ENCODE results near the gene RAG1.
"Not testable (repeated sequence)": the region's sequence is repeated elsewhere in the genome, so short reads cannot be mapped to it uniquely, and the experiment has no call there.

Gene RAG1

DNA sequence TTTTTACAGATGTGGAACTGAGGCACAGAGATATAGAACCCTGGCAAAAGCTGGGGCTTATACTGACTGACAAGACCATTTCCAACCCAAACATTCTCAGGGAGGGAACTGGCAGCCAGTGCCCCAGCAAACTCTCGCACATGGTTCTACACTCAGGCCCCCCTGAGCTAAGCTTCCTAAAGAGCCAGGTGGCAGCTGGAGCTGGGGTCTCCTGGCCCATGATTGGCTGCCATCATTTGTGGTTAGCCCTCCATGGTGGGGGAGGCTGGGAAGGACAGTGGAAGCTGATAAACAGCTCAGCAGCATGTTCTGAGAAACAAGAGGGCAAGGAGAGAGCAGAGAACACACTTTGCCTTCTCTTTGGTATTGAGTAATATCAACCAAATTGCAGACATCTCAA, at the start of gene RAG1:
TSS of gene RAG1 (plus strand) at position 314 of the 400 bp plus-strand sequence. CDS start 5,298 bp downstream, outside the sequence.
- DNase-seq, result no peak

DNA sequence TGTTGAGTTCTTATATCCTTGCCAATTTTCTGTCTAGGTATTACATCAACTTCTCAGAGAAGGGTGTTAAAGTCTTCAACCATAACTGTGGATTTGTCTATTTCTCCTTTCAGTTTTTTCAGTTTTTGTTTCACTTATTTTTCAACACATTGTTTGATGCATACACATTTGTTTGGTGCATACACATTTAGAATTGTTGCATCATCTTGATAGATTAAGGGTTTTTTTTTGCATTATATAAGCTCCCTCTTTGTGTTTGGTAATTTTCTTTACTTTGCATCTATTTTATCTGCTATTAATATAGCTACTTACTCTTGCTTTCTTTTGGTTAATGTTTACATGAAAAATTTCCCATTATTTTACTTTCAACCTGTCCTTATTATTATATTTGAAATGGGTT, 37.0 kb upstream of the RAG1 start:
- no peak for DNase-seq

DNA sequence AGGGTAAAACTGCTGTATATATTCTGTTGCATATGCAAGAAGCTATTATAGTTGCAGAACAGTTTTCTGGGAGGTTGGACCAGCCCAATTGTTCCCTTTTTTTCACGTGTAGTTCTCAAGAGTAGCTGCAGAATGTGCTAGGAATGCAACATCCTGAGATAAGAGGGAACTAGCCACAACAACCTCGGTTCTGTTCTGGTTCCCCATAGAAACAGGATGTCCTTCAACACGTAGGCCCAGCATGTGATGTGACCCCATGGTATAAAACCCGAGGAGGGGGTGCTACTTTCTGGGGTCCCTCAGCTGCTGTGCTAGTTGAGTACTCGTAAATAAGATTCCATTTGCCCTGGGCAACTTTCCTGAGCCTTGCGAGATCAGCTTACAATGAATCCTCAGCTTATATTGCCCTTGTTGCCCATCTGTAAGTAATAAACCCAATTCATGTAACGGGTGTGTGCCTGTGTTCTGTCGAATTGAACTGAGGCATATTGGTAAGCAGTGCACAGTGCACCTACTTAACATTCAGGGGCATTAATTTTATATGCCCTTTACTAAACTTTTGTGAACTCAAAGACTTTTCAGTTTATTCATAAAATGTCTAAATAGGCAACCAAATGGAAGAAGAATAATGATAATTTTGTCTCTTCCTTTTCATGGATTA, 34.7 kb upstream of the RAG1 start:
- DNase-seq, result no peak

DNA sequence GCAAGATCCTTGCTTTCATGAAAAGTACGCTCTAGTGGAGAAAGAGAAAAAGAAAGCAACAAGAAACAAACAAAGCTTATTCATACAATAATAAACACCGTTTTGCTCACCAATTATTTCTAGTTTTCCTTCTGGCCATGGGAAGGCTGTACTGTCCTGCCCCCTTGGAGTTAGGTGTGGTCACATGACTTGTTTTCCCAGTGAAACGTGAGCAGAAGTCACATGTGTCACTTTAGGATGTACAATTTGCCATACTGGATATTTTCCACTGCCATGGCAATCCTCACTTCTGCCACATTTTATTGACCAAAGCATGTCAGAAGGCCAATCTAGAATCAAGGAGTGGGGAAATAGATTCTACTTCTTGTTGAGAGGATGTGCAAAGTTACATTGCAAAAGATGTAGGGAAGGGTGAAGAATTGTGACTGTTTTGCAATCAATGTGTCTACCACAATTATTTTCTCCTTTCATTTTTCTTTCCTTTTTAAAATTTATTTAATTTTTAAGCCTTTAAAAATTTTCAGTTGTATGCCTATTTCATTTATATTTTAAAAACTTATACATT, 33.4 kb upstream of the RAG1 start:
- no peak for DNase-seq

DNA sequence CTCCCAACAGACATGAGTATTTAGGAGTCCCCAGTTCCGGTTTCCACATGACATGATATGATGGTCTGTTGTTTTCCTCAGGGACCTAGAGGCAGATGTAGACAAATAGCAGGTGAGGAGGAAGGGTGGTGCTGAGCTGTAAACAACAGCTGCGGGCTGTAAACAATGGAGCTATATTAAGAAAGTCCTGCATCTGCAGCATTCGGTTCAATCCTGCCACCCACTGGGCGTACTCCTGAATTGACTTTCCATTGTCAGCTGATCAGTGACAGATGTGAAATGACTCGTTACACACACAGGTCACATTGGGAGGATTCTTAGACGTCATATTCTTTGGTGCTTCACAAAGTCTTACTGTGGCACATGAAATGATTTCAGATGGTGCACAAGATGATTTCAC, 26.8 kb upstream of the RAG1 start:
- DNase-seq, result no peak

DNA sequence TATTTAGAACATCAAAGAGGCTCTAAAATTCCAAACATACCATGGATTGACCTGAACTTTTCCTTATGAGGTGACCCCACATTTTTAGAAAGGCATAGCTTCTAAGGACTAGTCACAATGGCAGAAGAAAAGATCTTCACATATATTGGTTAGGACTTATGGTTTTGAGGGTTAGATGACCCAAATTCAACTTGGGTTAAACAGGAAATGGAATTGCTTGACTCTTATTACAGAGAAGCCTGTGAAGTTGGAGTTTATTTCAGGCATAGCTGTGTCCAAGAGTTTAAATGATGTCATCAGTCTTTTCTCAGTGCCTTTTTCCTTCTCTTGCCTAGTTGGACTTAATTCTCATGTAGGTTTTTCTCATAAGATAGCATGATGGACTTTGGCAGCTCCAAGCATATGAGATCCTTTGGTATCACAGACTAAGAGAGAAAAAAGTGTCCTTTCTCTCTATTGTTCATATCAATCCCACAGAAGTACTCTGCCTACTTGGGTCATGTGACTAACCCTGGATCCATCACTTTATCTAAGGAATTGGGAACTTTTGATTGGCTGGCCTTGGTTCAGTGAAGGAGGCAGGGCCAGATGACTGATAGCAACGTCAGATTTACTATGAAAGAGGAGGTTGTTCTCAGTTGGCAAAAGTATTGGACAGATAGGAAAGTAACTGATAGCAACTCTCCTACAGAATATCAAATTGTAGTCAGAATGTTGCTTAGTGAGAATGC, 17.3 kb upstream of the RAG1 start:
- no peak for DNase-seq

DNA sequence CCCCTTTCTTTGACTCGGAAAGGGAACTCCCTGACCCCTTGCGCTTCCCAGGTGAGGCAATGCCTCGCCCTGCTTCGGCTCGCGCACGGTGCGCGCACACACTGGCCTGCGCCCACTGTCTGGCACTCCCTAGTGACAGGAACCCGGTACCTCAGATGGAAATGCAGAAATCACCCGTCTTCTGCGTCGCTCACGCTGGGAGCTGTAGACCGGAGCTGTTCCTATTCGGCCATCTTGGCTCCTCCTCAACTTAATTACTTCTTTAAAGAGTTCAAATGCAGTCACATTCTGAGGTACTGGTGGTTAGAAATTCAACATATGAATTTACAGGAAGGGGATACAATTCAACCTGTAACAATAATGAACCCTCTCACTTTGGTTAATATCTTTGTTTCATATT, 10.4 kb upstream of the RAG1 start:
- DNase-seq, result not testable (repeated sequence)

DNA sequence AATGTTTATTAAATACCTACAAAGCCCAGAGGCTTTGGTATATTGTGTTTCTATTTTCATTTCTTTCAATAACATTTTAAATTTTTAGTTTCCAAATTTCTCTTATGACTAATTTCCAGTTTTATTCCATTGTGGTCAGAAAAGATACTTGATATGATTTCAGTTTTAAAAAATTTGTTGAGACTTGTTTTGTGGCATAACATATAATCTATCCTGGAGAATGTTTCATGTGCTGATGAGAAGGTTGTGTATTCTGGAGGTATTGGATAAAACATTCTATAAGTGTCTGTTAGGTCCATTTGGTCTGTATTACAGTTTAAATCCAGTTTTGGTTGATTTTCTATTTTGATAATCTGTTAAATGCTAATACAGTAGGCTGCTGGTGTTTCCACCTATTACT, 9.8 kb upstream of the RAG1 start:
- no peak for DNase-seq

DNA sequence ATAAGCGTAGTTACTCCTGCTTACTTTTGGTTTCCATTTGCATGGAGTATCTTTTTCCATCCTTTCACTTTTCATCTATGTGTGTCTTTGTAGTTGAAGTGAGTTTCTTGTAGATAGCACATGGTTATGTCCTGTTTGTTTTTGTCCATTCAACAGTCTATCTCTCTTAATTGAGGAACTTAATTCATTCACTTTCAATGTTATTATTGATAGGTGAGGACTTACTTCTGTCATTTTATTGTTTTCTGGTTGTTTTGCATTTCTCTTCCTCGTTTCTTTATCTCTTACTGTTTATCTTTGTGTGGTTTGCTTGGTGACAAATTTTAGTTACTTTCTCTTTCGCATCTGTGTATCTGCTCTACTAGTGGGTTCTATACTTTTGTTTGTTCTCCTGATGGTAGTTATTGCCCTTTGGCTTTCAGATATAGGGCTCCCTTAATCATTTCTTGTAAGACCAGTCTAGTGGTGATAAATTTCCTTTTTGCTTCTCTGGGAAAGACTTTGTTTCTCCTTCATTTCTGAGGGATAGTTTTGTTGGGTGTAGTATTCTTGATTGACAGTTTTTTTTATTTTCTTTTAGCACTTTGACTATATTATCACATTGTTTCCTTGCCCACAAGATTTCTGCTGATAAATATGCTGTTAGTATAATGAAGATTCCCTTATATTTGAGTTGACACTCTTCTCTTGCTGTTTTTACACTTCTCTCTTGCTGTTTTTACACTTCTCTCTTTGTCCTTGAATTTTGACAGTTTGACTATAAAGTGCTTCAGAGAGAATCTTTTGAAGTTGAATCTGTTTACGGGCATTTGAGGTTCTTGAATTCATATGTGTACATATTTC, 9.0 kb upstream of the RAG1 start:
- no peak for DNase-seq

DNA sequence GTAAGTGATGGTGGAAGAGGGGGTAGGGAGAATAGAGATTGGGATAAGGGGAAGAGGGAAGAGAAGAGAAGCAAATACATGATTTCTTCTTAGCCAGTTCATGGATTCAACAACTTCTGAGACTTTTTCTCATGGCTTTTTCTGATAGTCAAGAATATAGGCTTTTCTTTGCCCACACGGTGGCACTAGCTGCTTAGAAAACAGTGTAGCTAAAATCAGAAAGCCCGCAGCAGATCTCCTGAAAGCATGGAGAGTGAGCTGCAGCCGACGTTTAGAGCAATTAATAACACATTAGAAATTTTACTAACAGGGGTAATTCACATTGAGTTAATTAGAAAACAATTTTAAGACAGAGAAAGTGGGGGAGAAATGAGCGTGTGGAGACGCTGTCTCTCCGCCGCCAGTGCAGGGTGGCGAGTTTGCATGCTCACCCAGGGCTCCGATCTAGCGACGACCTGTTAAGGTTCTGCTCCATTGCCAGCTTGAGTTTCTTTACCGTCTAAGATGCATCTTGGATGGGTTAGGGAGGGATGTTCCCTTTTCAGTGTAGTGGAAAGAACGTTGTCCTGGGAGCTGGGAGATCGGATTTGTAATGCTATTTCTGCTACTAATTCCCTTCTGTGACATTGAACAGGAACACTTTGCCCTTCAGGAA, 3.3 kb upstream of the RAG1 start:
- no peak for DNase-seq

DNA sequence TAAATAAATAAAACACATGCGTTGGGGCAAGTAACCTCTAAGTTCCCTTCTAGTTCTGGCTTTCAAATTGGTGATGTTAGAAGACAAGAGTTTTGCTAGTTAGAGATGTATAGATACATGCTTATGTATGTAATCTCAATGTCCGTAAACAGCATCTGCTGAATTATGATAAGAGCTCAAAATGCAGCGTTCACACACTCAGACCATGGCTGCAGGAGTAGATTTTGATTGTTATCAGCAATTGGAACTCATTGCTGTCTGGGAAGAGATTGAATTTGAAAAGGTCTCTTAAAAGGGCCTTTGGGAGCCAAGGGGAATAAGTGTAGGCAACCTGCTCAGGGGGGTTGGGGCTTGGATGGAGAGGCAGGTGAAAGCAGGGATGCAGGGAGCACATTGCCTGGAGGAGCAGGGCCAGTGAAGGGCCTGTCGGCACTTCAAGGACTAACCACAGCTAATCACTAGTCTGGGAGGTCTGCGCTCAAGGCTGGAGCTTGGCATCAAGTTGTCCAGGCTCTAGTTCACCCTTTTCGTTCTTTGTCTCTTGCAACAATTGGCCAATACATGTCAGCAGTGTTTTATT, 2.7 kb upstream of the RAG1 start:
- DNase-seq, result no peak

DNA sequence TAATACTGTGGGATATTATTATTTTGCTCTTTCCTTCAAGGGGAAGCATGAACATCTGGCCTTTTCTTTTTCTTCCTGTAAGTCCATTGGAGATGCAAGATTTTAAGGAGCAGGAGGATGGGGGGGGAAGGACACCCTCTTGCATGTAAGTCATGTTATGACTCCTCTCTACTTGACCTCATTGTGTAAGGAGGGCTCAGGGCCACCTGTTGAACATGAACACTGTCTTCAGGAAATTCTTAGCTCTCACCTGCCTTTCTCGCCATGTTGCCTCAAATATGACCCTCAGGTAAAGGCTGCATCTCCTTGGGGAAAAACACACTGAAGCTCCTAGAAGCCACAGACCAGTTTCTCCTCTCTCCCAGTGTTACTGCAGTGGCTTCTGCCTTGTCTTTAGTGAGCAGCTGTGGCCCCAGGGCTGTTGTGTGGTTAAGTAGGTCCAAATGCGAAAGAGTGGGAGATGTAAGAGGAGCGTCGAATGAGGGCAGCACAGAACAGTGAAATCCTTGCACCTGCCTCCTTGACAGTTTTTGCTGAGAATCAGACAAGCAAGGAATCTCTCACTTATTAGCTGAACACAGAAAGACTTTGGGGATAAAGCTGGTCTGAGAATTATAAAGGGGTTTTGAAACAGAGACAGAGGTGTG, 1.3 kb upstream of the RAG1 start:
- DNase-seq, result no peak

DNA sequence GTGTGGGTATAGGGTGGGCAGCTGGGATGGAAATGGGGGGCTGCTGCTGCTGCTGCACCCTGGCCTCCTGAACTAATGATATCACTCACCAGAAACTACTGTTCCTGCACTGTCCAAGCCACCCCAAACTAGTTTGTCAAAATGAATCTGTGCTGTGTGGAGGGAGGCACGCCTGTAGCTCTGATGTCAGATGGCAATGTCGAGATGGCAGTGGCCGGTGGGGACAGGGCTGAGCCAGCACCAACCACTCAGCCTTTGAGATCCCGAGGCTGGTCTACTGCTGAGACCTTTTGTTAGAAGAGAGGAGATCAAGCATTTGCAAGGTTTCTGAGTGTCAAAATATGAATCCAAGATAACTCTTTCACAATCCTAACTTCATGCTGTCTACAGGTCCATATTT, 1.3 kb downstream of the RAG1 start:
- DNase-seq, result no peak

DNA sequence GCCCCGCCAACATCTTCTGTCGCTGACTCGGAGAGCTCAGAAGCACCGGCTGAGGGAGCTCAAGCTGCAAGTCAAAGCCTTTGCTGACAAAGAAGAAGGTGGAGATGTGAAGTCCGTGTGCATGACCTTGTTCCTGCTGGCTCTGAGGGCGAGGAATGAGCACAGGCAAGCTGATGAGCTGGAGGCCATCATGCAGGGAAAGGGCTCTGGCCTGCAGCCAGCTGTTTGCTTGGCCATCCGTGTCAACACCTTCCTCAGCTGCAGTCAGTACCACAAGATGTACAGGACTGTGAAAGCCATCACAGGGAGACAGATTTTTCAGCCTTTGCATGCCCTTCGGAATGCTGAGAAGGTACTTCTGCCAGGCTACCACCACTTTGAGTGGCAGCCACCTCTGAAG, 6.7 kb downstream of the RAG1 start:
- DNase-seq, result no peak

DNA sequence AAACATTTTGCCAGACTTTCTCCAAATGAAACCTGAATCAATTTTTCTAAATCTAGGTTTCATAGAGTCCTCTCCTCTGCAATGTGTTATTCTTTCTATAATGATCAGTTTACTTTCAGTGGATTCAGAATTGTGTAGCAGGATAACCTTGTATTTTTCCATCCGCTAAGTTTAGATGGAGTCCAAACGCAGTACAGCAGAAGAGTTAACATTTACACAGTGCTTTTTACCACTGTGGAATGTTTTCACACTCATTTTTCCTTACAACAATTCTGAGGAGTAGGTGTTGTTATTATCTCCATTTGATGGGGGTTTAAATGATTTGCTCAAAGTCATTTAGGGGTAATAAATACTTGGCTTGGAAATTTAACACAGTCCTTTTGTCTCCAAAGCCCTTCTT, 9.6 kb downstream of the RAG1 start:
- DNase-seq, result no peak

DNA sequence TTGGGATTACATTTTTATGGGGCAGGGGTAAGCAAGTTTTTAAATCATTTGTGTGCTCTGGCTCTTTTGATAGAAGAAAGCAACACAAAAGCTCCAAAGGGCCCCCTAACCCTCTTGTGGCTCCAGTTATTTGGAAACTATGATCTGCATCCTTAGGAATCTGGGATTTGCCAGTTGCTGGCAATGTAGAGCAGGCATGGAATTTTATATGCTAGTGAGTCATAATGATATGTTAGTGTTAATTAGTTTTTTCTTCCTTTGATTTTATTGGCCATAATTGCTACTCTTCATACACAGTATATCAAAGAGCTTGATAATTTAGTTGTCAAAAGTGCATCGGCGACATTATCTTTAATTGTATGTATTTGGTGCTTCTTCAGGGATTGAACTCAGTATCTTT, 10.1 kb downstream of the RAG1 start:
- DNase-seq, result no peak

DNA sequence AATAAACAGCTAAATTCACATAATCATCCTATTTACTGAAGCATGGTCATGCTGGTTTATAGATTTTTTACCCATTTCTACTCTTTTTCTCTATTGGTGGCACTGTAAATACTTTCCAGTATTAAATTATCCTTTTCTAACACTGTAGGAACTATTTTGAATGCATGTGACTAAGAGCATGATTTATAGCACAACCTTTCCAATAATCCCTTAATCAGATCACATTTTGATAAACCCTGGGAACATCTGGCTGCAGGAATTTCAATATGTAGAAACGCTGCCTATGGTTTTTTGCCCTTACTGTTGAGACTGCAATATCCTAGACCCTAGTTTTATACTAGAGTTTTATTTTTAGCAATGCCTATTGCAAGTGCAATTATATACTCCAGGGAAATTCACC, 10.7 kb downstream of the RAG1 start:
- DNase-seq, result no peak

DNA sequence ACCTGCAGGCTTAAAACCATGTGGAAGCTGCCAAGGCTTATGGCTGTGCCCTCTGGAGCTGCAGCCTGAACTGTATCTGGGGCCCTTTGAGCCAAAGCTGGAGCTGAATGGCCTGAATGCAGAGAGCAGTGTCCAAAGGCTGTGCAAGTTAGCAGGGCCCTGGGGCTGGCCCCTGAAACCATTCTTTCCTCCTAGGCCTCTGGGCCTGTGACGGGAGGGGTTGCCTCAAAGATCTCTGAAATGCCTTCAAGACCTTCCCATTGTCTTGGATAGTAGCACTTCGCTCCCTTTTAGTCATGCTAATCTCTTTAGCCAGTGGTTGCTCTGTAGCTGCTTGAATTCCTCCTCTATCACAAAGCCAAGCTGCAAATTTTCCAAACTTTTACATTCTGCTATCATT, 13.7 kb downstream of the RAG1 start:
- no peak for DNase-seq

DNA sequence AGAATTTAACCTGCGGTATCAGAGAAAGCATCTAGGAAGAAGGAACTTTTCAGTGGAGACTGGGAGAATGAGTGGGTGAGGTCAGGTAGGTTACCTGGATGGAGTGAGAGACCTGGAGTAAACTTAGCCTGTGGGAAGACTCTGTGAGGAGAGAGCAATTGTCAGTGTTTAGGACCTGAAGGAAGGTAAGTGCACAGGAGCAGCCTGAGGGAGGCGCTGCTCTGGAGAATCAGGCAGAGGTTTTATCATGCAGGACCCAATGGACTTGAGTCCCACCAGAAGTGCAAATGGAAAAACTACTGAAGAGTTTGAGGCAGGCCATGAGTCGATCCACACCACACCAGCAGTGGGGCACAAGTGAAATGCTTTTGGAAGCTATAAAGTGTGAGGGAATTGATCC, 15.9 kb downstream of the RAG1 start:
- DNase-seq, result no peak

DNA sequence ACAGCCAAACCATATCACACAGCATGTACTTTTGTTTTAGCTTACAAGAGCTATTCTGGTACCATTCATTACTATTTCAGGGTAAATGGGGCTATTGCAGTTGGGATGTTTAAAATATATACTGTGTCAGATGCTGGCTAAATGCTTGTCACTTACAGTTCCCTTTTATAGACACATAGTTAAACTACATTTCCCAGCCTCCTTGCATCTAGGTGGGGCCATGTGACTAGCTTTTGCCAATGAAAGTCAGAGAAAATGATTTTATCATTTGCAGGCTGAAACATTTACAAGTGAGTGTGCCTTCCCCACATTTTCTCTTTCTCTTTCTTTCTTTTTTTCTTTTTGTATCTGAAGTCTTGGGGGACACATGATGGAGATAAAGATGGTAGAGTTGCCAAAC, 18.7 kb downstream of the RAG1 start:
- no peak for DNase-seq

DNA sequence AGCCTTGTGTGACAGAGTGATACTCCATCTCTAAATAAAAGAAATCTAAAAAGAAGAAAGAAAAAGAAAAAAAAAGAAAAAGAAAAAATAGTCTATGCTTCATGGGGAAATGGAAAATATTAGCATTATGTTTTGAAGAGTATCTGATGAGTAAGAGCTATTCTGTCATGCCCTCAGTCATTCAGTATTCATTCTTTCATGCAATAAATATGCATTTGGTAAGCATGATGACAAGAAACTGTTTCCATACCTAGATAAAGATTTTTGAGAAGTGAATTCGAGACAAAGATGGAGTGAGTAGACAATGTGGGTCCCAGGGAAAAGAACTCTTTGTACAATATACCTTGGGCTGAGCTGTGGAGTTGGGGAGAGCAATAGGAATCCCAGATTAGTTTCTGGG, 20.3 kb downstream of the RAG1 start:
- no peak for DNase-seq

DNA sequence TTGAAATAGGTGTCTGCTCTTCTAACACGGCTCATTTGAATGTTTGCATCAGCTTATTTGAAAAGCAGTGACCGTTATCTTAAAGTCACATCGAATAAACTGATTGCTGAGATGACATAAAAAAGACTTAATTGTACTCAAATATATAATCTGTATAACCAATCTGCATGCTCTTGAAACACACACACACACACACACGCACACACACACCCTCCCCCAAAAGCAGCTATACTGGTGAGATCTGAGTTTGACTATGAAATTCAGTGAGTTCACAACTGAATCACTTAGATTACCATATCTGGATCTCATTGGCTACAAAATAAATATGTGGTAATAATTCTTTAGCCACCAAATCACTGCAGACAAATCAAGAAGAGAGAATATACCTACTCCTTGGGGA, 22.7 kb downstream of the RAG1 start:
- no peak for DNase-seq
